Fibroblast of lung (primary cell): ENCODE measurements around the gene NCAPH2.

Experiments
- CTCF ChIP-seq, 2 donors: IDR thresholded peaks in 1 of 2; conservative IDR thresholded peaks in 1 of 2; 1 replicate in 1 of 2; 2 replicates in 1 of 2; pipeline ENCODE4 v1.5.1; 2011 to 2012; ENCODE audit warnings: low read length in 2 of 2, control low read depth in 1 of 2, inconsistent platforms in 1 of 2, low read depth in 1 of 2, mild to moderate bottlenecking in 1 of 2
- EZH2 ChIP-seq: IDR thresholded peaks from 2 replicates; pipeline ENCODE4 v1.5.1; 2012; ENCODE audit warnings: low read length, control low read depth, mild to moderate bottlenecking; ENCODE audit errors: missing control alignments

GRCh38 chr22:50500452-50500851 is 7.6 kb upstream of the NCAPH2 start:
- TF ChIP-seq CTCF (conservative IDR thresholded peaks at IDR 0.05 in 1 of 2, IDR thresholded peaks at IDR 0.05 in 1 of 2; ENCODE audit: low read depth in 1 of 2, low read length in 2 of 2) (no peak), EZH2 (no peak)
